ENCODE data around the gene EFHC1.

Gene EFHC1

DNA sequence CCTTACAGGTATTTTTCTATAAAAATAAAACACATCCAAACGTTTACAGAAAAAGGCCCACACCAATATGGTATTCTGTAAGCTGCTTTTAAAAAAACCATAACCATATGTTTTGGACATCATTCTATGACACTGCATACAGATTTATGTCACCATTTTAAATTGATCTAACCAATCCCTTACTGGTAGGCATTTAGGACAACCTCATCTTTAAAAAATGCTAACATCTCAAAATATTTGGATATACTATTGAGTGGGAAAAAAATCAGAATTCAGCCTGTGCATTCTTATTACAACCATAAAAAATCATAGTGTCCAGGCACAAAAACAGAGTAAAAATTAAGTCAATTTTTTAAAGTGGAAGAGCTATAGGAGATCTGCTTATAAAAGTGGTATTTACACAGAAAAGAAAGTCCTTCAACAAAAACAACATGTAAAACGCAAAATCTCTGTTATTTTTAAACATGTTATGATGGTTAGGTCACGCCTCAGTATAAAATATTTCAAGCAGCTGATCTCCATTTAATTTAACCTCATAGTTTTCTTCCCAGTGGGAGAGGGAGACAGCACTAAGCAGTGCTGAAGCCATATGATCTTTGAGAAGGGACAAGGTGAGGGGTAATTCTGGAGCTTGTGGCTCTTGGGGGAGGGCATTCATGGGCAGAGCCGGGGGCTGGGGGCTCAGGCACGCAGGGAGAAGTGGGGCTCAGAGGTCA lies 135.5 kb downstream of the EFHC1 start:
- no peak overlapping the region for H3K4me3 ChIP-seq (ENCODE audit: low read length)
- no peak for TF ChIP-seq ZNF274 (IDR thresholded peaks at IDR 0.05; ENCODE audit: low read depth, low read length)

DNA sequence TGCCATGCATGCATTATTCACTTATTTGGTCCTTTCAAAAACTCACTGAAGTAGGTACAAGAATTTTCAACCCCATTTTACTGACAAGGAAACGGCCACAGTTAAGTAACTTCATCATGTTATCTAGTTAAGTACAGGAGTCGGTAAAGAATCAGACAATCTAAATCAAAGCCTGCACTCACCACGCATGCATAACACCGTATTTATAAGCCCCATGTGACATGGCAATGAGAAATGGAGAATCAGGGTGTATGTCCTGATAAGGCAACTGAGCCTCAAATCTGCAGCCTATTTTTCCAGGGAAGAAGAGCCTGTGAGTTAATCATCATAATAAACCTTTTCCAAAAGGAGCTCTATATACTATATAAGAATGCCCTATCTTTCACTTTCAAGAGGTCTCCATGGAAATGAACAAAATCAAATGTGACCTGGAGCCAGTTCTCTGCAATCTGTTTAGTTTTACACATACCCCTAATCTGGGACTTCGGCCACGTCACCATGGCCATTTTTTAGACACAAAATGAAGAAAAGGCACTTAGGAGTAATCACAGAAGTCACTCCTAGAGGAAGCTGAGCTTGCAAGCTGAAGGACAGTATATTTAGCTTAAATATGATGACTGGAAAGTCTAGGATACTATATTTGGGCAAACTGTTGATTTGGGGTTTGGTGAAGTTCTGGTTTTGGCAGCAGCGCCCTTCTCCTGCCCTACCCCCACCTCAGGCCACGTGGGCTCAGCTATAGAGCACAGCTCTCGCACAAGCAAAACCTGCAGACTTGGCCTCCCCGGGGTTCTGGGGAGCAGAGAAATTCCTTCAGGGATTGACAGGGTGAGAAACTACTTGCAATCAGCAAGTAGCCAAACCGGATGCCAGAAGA lies 137.5 kb downstream of the EFHC1 start:
- H3K4me3 ChIP-seq (ENCODE audit: low read length): no peak overlapping the region
- no peak for TF ChIP-seq ZNF274 (IDR thresholded peaks at IDR 0.05; ENCODE audit: low read depth, low read length)

DNA sequence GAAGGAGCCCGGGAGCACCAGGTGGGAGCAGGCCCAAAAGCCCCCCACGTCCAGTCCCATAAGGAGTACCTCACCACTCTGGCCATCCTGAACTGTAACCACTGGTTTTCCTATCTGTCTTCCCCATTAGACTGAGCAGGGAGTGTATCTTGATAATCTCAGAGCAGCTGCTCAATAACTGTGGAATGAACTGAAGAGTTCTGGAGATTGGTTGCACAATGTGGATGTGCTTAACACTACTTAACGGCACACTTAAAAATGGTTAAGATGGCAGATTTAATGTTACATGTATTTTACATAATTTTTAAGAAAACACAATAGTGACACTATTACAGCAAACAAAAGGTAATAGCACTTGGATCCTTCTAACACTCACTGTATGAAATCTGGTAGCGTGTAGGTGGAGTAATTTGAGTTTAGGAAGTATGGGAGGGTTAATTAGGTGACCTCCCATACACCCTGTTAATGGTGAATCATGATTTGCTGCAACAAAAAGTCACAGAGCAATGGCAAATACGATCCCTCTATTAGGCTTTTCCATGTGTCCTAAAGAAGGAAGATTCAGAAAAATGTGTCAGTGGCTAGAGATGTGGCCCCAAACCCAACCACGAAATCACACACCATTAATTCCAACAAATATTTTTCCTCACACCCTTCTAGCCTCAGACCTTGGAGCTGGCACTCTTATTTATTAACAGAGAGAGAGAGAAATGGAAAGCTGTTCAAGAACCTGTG lies 138.3 kb downstream of the EFHC1 start:
- H3K4me3 ChIP-seq (ENCODE audit: low read length): no peak overlapping the region
- no peak for TF ChIP-seq ZNF274 (IDR thresholded peaks at IDR 0.05; ENCODE audit: low read depth, low read length)

DNA sequence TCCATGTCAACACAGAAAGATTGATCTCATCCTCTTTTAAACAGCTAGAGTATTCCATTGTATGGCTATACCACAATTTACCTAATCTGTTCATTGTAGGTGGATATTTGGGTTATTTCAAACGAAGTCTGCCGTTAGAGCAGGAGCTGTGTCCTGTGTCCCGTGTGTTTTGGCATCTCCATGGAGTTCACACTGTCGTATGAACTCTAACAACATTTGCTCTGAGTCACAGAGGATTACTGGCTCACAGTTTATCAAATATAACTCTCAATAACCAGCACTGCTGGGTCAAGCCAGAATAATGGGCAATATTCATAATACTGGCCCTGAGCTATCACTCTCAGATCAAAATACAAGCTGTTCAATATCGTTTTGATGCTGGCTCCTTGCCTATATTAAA lies 140.3 kb downstream of the EFHC1 start:
- no peak overlapping the region for H3K4me3 ChIP-seq (ENCODE audit: low read length)
- no peak for TF ChIP-seq ZNF274 (IDR thresholded peaks at IDR 0.05; ENCODE audit: low read depth, low read length)

DNA sequence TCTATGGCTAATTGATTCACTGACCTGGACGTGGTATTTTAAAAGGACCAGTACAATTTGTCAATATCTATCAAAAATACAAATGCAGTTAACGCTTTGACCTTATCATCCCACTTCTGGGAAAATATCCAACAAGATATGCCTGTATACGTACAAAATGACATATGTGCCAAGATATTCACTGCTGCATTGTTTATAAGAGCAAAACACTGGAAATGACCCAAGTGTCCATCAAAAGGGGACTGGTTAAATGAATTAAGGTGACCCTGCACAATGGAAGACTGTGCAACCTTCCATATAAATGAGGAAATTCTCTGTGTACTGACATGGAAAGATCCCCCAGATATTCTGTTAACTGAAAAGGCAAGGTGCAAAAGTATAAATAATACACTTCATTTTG lies 142.8 kb downstream of the EFHC1 start:
- no peak for TF ChIP-seq ZNF274 (IDR thresholded peaks at IDR 0.05; ENCODE audit: low read depth, low read length)
- H3K4me3 ChIP-seq (ENCODE audit: low read length): no peak overlapping the region

DNA sequence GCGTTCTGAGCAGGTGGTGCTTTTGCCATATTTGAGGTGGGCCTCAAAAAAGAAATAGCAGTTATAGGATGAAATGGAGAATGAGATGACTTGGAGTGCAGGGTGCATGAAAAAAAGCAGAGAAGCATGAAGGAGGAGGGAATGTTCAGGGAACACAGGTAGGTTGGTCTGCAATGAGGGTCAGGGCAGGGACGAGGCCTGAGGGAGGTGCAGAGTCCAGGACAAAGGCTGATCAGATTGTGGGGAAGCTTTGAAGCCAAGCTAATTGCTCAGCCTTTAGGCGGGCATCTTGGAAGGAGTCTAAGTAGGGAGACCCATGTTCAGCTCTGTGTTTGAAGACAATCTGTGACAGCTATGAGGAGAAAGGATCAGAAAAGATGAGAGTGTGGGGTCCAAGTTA lies 144.7 kb downstream of the EFHC1 start:
- TF ChIP-seq ZNF274 (IDR thresholded peaks at IDR 0.05; ENCODE audit: low read depth, low read length): no peak
- no peak overlapping the region for H3K4me3 ChIP-seq (ENCODE audit: low read length)

DNA sequence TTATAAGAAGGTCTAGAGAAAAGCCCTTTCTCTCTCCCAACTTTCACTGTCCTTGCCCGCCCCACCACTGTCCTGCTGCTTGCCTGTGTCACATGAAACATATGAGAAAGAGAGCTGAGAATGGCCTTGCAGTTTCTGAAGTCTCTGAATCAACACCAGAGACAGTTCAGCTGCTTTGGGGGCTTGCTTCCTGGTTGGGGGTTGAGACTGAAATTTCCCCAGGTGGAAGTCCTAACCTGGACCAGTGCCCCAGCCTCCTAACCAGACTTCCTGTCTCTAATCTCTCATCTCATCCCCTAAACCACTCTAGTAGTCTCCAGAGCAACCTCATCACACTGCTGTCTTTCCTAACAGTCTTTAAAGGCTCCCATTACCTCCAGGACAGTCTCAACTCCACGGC lies 146.1 kb downstream of the EFHC1 start:
- H3K4me3 ChIP-seq (ENCODE audit: low read length): no peak overlapping the region; the same call in 1 of the 2 replicates
- TF ChIP-seq ZNF274 (IDR thresholded peaks at IDR 0.05; ENCODE audit: low read depth, low read length): no peak

DNA sequence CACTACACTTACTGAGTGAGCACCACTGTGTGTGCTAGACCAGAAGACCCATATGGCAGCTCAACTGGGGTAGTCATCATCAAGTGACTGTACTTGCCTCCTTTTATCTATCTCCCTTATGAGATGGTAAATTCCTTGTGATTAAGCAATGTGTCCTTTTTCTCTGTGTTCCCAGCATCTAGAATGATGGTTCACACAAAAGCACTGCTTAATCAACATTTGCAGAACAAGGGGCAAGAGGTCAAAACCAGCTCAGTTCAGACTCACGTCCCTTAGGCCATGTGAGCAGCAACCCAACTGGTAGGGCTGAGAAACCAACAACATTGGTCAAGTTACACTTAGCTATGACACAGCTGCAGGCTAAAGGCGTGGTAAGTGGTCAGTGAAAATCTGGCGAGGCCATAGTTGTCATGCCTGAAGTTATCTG lies 146.7 kb downstream of the EFHC1 start:
- H3K4me3 ChIP-seq (ENCODE audit: low read length): no peak overlapping the region; the same call in 1 of the 2 replicates
- TF ChIP-seq ZNF274 (IDR thresholded peaks at IDR 0.05; ENCODE audit: low read depth, low read length): no peak

DNA sequence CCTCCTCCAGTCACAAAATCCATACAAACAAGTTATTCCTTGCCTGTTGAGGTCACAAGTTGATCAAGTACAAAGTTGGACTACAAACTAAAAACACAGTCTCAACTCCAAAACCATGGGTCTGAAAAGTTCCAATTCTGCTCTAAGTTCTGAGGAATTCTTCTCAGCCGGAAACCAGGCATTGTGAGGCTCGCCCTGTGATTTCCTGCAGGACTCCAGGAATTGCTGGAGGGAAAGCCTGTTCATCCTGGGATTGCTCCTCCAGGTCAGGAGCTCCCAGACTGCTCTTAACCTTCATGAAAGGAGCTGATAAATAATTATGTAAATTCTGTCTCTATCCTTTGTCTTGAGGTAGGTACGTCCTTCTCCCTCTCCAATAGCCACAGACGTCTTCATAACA lies 148.2 kb downstream of the EFHC1 start:
- no peak overlapping the region for H3K4me3 ChIP-seq (ENCODE audit: low read length)

DNA sequence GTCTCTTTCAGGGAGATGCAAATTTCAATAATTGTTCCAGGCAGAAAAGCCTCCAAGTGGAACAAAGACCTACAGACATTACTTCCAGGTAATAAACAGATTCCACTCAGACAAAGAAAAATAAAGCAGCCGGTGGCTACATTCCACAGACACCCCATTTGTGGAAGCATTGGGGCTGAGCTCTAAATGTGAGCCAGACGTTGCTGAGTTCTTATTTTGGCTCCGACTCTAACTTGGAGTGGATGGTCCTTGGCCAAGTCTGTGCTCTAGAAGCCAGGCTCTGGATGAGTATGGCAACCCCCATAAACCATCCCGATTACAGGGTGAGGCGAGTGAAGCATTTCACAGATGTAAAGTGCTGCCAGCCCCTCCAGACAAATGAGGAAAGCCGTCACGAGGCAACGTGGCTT lies 150.2 kb downstream of the EFHC1 start:
- no peak for TF ChIP-seq ZNF274 (IDR thresholded peaks at IDR 0.05; ENCODE audit: low read depth, low read length)
- H3K4me3 ChIP-seq (ENCODE audit: low read length): no peak overlapping the region

More for the DNA sequence above, 148.2 kb downstream of the EFHC1 start:
- TF ChIP-seq ZNF274 (IDR thresholded peaks at IDR 0.05; ENCODE audit: low read depth, low read length): no peak

DNA sequence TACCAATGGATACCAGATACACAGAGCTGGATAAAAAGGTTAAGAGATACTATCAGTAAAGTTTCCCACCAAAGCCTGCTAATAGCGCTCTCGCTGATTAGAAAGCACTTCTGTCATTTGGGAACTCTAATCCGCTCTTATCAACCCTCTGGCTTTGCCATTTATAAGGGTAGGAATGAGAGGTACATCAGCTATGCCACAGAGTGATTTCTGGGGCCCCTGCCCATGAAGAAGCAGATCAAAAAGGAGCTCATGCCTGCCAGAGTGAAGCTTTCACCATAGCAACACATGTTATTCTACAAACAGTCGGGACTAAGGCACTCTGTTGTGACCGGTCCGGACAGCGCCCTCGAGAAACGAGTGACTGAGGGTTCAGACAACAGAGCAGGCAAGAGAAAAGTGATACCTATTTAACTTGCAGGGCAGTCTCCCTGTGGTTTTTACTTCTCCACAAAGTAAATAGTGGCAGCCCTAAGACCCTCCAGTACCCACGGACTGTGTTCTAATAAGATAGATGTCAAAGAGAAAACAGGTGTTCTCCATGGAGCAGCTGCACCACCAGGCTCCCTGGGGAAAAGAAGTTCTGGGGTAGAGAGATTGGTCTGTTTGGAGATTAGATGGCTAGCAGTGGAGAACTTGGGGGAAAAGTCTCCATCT lies 151.1 kb downstream of the EFHC1 start:
- no peak overlapping the region for H3K4me3 ChIP-seq (ENCODE audit: low read length)
- TF ChIP-seq ZNF274 (IDR thresholded peaks at IDR 0.05; ENCODE audit: low read depth, low read length): no peak

DNA sequence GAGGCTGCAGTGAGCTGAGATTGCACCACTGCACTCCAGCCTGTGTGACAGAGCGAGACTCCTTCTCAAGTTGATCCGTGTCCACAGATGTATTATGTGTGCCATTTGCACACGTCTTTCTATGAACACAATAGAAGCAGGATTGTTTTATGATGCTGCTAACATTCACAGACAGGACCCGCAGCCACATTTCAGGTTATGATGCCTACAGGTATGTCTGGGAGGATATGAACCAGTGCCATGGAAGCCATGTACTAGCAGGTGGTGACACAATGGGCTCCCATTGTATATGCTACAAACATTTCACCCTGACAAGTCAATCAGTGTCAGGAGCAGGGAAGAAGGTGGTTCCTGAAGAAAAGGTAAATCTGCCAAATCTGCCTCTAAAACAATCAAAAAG lies 152.4 kb downstream of the EFHC1 start:
- no peak for TF ChIP-seq ZNF274 (IDR thresholded peaks at IDR 0.05; ENCODE audit: low read depth, low read length)

DNA sequence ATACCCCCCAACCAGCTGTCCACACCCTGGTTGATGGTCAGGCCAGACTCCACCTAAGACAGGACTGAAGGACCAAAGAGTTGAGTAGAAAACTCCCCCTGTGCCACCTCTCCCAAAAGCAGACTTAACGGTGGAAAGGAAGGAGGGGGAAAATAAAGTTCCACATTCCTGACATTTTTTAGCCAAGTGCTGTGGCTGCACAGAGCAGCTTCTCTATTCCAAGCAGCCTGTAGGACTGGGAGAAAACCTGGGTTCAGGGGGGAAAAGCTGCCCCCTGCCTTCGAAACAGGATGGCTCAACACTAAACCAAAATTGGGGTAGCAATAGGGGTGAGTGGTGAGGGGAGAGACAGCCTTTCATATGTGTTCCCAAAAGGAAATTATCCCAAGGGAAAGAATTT lies 153.2 kb downstream of the EFHC1 start:
- no peak overlapping the region for H3K4me3 ChIP-seq (ENCODE audit: low read length)
- no peak for TF ChIP-seq ZNF274 (IDR thresholded peaks at IDR 0.05; ENCODE audit: low read depth, low read length)

More for the DNA sequence above, 152.4 kb downstream of the EFHC1 start:
- no peak overlapping the region for H3K4me3 ChIP-seq (ENCODE audit: low read length)
